HG02870 (cell line): ENCODE results near the gene BAIAP2.

Source experiments
- ATAC-seq: cut with Tn5 transposase; IDR thresholded peaks from one replicate; pipeline ENCODE4 v1.9.1; 2021; ENCODE audit warnings: mild to moderate bottlenecking, moderate library complexity; ENCODE audit not compliant: unreplicated experiment

BAIAP2 gene

DNA sequence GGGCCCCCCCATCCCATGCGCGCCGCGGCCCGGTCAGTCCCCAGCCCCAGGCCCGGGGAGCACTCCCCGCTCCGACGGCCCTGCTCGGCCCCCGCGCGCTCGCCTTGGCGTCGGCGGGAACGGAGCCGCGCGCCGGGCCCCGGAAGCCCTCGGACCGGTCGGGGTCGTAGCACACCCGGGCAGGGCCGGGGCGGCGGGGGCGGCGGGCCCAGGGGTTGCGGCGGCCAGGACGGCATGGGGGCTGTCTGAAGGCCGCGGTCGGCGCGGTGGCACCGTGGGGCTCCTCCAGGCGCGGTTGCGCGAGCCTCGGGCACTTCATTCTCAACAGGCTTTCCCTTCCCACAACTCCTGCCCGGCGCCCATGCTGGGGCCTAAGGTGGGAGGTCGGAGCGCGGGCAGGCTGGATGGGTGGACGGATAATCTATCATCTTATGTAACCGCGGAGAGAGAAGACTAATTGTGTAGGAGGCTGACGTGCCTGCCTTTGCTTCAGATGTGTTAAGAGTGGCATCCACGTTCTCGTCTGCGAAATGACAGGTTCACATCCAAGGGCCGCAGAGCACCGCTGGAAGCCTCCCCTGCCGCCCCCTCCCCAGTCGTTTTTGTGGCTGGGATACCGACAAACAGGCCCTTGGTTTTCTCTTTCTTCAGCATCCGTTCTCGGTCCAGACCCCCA is 708 bp downstream of the BAIAP2 start:
- no peak for ATAC-seq

DNA sequence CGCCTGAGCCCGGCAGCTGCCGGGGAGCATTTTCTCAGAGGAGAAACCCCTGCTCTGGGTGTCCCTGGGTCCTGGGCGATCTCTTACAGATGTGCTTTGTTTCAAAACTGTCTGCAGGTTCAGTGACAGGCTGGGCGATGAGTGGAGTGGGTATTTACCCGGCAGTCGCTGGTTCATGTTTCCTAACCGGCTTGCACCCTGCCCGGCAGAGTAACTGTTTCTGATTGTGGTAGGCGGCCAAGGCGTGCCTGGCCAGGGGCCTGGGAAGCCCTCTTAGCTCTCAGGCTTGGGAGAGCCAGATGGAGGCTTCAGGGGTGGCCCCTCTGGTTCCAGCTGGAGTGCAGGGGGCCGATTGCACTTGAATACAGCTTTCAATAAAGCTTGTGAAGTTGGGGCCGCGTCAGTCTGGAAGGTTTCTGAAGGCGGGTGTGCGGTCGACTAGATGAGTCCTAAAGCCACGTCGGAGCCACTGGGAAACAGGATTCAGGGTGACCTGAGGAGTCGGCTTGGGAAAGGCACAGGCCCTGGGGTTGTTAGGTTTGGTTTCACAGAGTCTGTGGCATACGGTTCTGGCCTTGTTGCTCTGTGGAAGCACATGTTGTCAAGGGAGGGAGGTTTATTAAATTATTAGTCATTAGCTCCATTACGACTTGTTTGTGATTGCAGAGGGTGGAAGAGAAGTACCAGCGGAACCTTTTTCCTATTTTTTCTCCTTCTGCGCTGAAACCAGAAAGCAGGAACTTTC is 1.4 kb downstream of the BAIAP2 start:
- no peak for ATAC-seq

DNA sequence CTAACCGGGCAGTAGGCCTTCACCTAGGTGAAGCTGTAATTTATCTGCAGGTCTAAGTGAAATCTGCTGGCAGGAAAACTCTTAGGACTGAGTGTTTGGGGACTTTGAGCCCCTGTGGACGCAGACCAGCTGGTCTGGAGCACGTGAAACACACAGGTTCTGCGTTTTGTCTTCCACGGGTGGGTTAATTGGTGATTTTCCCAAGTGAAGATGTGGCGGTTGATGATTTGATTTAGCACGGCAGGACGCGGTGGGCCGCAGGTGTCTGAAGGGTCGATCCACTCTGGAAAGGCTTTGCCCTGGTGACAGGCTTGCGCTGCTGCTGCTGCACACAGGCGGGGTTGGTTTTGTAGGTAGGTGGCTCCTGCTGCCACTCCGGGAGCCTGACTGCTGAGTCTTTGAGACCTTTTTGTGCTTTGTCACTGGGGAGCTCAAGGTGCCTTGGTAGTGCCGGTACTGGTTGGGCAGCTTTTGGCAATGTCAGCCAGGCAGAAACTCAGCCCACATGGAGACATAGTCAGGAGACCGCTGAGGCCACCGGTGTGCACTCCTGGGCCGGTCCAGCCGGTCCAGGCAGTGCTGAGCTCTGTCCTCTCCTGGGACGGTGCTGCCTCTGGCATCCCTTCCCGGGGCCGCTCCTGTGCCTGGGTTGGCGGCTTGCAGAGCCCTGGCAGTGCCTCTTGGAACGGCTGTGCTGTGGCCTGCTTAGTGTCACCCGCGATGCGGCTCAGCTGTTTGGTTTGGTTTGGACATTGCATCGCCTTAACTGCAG is 2.3 kb downstream of the BAIAP2 start:
- ATAC-seq = no peak

DNA sequence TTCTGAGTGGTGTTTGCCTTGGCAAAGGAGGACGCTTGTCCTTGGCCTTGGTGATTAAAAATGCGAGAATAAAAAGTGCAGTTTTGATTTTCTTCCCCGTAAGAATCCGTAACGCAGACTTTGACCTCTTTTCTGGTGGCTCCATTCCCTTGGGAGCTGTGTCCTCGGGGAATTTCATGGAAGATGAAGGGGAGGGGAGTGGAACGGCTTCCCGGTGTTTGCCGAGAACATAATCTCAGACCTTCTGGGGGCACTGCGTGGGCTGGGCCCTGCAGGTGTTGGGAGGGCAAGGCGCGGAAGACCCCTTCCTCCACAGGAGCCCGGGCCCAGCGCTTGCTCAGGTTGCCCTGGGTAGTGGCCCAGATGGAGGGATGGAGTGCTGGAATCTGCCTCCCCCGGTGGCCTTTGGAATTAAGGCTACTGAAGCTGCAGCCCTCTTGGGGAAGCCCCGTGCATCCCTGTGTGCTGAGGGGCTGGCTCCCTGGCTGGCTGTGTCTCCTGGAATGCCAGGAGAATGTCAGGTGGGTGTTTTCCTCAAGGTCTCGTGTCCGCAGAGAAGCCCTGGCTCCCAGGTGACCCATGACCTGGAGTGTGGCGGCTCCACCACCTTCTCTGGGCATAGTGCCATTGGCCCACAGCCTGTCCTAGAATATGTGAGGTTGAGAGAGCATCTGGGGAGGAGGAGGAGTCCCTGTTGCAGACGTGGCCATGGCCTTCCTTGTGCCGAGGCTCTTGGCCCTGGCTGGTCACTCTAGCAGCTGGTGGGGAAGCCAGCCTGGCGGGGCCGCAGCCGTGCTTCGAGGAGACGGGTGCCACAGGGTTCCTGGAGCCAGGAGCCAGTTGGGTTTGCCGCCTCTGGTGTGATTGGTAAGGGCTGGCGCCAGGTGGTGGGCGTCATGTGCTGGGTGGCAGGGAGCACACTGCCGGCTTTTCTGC is 3.1 kb downstream of the BAIAP2 start:
- no peak for ATAC-seq

DNA sequence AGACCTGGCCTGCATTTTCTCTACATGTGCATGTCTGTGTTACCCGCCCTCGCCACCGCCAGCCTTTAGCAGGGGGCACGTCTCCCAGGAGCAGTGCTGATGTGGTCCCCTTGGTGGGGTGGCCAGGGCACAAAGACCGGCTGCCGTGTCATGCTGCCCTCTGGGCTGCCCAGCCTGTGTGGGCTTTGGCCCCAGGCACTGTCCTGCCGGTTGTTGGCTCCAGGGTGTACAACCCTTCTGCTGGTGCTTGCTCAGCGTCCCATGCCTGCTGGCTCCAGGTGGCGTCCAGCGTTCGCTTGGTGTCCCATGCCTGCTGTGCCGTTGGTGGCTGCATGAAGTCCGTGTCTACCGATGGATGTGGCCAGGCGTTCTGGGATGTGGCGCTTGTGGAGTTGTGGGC is 4.1 kb downstream of the BAIAP2 start:
- ATAC-seq = no peak

DNA sequence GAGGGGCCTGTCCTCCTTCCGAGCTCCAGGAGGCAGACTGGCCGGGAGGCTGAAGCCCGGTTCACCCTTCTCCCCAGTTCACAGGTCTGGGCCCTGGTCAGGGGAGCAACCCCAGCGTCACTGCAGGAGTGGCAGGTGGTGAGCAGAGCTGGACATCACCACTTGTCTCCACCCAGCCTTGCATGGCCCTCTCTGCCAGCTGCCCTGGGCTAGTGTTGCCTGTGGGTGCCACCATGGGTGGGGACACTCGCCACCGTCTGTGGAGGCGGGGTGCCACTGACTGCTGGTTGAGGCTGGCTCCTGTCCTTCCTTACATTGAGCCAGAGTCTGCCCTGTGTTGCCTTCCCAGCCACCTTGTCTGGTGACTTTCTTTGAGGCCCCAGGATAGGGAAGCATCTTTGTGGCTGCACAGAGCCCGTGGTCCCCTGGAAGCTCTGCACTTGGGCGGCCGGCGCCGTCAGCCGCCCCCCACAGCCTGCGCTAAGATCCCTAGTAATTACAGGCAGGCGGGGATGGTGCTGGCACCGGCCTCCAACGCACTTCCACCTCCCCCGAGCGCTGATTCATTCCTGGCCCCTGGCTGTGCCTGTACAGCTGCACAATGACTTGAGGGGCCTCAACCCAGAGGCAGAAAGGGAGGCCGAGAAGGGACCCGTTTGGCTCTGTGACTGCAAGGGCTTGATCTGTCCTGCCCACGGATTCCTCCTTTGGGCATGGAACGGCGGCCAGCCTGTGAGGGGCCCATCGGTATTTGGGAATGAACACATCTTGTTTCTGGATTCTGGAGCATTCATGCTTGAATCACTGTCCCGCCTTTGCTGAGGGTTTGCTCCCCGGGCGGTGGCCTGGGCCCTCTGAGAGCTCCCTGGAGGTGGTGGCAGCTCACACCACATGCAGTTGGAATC is 5.2 kb downstream of the BAIAP2 start:
- ATAC-seq = no peak

DNA sequence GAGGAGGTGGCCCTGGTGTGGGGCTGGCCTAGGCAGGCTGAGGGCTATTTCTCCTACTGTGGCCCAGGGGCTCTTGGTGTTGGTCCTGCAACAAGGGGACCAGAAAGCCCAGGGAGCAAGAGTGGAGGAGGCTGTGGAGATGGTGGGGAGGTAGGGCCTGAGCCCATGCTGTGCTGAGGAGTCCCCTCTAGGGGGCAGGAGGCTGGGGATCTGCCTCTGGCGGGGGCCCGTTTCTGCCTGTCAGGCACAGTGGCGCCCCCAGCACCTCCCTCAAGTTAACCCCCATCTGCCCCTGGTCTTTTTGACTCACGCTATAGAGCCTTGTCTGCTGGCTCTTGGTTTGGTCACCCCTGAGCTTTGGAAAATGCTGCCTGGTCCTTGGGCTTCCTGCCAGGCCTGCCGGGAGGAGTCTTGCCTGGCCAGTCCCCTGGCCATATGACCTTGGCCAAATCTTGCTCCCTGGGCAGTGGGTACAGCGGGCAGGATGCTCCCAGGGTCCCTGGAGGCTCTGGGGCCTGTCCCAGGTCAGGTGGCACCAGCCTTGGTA is 5.9 kb downstream of the BAIAP2 start:
- no peak for ATAC-seq

DNA sequence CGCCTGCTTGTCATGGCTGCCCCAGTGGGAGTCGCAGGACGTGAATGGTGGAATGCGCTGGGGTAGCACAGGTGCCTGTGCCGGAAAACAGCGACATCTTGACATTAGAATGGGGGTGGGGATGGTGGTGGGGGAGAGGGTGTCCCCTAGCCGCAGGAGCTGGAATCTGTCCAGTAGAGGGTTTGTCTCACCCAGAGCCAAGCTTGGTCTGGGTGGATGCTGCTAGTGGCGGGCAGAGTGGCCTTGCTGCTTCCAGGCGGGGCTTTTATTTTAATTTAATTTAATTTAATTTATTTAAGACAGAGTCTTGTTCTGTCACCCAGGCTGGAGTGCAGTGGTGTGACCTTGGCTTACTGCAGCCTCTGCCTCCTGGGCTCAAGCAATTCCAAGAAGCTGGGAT is 7.7 kb downstream of the BAIAP2 start:
- ATAC-seq = no peak

DNA sequence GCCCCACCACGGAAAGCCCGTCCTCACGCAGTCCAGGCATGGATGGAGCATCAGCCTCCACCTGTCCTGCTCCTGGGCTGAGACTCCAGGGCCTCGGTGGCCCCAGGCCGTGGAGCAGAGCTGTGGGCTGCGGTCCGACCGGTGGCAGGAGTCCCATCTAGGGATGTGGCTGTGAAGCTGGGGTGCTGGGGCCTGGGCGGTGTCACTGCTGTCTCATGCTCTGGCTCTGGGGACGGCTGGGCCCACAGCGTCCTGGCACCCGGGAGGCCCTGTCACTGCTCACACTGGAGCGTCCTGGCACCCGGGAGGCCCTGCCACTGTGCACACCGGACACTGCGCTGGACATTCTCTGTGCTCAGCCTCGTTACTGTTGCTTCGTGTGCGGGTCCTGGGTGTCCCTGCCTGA is 8.4 kb downstream of the BAIAP2 start:
- no peak for ATAC-seq

DNA sequence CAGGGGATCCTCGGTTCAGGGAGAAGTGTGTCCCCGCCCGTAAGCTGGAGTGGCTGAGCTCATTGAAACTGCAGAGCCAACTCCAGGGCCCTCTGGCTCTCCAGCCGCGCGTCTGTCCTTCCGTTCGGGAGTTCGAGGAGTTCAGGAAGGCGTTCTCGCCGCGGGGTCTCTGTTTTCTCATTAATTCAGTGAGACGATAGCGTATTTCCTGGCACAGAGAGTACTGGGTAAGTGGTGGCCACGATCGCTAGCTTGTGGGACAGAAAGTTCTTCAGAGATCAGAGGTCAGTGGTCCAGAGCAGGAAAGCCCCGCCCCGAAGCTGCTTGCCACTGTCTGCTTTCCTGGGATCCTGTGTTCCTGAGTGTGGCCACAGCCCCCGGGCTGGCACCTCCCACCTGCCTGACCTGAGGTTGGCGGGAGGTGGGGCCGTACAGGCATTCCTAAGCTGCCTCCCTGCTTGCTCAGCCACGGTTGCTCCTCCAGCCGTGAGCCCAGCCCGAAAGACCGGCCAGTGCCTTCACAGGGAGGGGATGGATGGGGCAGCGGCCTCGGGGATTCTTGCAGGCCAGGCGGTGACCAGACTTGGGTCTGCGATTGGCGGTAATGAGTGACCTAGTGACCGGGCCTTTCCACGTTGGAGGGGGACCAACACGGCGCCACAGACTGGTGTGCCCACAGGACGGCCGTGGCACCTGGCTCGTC is 8.9 kb downstream of the BAIAP2 start:
- no peak for ATAC-seq

DNA sequence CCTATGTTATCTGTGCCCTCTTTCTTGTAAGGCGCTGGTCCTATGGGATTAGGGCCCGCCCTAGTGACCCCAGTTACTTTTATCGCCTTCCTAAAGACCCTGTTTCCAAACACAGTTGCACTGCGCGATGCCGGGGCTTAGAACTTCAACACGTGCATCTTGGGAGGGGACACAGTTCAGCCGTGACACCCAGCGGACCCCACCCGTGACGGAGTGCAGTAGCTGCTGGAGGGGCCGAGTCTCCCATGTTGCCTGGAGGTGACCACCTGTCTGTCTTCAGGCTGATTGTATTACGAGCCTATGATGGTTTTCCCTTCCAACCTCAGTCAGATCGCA is 9.4 kb downstream of the BAIAP2 start:
- no peak for ATAC-seq

DNA sequence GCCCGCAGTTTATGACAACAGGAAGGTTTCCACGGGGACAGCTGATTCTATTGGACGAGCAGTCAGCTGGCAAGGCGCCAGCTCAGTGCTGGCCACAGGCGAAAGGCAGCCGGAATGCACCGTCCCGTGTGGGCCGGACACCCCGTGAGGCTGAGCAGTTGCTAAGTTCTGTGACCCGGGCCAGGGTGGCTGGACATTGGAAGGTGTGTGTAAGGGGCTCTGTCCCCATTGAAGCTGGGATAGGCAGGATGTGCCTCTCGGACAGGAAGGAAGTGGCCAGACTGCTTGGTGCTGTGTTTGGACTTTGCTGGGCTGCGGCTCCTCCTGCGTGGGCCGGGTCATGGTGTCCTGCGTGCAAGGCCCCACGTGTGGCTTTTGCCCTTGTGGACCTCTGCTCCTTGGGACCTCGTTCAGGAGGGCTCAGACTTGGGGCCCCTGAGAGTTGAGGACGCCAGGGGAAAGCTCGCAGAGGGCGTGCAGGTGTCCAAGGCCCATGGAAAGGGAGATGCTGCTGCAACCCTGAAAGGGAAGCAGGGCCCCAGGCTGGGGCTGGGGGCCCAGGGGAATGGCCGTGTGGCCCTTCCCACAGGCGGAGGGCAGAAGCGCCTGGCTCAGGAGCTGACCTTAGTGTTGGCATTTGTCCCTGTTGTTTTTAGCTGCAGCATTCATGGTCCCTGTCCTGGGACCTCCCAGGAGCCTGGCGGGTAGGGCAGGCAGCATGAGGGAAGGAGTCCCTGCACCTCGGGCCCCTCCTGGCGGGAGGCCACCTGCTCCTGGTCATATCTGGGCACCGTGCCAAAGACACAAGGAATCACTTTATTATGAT is 10.0 kb downstream of the BAIAP2 start:
- ATAC-seq = no peak

DNA sequence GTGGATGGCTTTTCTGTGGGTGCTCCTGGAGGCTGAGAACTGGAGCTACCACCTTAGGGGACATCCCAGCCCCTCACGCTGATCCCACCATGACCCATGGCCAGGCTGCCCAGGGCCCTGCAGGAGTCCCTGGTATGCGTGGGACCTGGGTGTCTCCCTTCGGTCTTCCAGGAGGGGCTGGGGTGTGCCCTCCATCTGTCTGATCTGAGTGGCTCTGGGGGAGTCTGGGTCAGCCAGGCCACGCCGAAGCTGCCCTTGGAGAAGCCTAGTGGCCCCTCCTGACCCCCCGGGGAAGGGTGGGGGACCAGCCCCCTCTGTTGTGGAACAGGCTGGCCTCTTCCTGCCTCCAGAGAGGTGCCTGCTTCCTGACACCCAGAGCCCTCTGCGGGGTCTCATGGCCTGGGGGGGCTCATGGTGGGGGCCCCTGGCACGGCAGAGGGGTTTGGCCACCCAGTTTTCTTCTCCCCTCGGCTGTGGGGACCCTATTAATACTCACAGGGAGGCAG is 10.7 kb downstream of the BAIAP2 start:
- no peak for ATAC-seq

DNA sequence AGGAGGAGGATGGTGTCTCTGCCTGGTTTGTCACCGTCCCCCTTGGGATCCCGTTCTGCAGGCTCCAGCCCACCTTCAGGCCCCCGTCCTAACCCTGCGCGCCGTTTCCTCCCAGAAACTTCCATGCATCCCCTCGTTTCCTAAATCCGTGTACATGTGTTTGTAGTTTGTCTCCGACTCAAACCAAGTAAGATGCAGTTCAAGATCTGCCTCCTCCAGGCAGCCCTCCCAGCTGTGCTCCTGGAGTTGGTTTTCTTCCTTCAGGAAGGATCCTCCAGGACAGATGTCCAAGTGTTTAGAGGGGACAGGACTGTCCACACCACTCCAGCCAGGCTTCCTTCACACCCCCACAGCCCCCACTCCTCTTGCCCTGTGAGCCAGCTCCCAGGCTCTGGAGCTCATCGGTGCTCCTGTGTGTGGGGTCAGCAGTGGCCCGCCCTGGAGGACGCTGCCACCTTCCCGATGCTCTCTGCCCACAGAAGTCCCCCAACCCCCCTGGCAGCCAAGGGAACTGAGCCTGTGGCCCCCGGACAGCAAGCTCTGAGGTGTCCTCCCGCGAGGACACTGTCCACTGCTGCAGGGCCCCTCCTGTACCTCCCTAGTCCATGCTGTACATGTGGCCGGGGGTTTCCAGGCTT is 11.3 kb downstream of the BAIAP2 start:
- ATAC-seq = no peak

DNA sequence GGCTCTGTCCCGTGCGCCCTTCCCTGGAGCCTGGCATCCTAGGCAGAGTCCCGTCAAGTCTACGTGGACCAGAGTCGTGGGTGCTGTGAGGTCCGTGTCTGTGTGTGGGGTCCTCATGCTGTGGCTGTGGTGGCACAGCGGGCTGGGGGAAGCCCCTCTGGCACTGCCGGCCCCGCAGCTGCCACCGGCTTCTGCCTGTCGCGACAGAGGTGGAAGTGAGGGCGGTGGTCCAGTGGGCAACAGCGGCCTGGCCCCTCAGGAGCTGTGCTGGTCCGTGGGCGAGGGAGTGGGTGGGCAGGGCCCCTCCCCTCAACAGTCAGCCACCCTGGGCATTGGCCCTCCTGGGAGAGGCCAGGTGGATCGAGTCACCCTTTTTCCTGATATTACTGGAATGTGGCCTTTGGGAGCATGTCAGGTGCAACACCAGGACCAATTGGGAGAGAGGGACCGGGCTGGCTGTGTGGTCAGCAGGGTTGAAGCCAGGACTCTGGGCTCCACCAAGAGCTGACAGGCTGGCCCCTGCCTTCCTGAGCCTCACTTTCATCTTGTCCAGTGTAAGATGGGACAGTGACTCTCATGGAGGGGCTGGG is 11.9 kb downstream of the BAIAP2 start:
- ATAC-seq = no peak

DNA sequence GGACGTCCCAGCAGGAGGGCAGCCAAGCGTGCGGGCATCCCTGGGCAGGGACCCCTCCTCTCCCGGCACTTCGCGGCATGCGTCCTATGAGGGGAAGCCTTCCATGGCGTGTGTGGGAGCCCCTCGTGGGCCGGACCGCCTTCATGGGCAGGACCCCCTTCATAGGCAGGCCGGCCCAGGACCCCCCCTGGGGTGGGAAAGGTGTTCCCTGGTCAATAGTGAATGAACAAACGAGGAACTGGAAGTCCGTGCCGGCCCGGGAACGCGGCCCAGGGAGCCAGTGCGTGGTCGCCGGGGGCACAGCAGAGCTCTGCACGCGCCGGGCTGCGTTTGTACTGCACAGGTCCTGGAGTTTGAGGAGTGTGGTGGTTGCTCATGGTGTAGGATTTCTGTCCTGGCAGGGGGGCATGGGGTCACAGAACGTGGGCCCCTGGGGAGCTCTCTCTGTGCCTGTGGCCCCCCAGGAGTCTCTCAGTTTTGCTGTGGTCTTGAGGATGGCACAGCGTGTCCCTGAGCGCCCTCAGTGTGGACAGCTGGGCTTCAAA is 13.9 kb downstream of the BAIAP2 start:
- ATAC-seq = no peak

DNA sequence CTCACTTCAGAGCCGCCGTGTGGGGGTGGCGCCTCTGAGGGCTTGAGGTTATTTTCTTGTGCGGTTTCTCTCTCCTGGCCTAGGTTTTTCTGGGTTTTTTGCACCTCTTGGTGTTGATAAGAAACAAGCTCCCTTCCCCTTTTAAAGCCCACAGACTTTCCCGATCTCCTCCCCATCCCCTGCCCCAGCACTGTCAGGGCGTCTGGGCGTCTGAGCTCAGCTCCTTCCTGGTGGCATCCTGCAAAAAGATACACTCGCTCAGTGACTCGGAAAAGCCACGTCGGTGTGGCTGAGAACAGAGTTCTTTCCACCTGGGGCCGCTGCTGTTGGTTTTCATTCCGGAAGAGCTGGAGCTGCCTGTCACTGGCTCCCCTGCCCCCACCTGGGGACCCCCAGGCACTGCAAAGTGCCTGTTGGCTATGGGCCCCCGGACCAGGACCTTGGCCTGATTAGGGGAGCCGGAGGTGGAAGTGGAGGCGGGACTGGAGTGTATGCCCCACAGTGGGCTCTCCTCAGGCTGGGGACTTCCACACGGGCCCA is 14.5 kb downstream of the BAIAP2 start:
- ATAC-seq = no peak
